Body of pancreas (tissue), 4 donors: ENCODE results near the gene B4GALT2. TPM values are rescaled to one million over a fixed set of nuclear protein-coding genes. Genes with fewer than 3 reads are reported as not detected.

Source experiments
- ATAC-seq: fragments of 150-250 bp; one replicate; pipeline ENCODE4 v1.9.1; 2016
- DNase-seq, 4 donors: peaks; one replicate each; pipeline ENCODE4 v3.0.0-alpha.2; 2019
- H3K27ac ChIP-seq, 4 donors: fragments of 200-600 bp; sonication (generic); 1 replicate in 3 of 4; 2 replicates in 1 of 4; pipeline versions ENCODE4 v1.5.1 to v1.6.1; 2016 to 2019; ENCODE audit warnings: mild to moderate bottlenecking in 1 of 4, mixed read lengths in 1 of 4, moderate library complexity in 1 of 4
- H3K27me3 ChIP-seq, 2 donors: fragments of 200-600 bp; sonication (generic); one replicate each; pipeline ENCODE4 v1.6.0; 2016; ENCODE audit warnings: mild to moderate bottlenecking in 1 of 2
- H3K36me3 ChIP-seq, 2 donors: fragments of 200-600 bp; sonication (generic); replicated peaks in 1 of 2; 2 replicates each; pipeline ENCODE4 v1.5.1; 2016; ENCODE audit warnings: low read depth in 2 of 2; ENCODE audit not compliant: insufficient read depth in 1 of 2
- H3K4me1 ChIP-seq: fragments of 200-600 bp; sonication (generic); one replicate; pipeline ENCODE4 v1.6.0; 2016
- H3K4me3 ChIP-seq, 2 donors: fragments of 200-600 bp; sonication (generic); 1 replicate in 1 of 2; 2 replicates in 1 of 2; pipeline ENCODE4 v1.5.1; 2016 to 2019
- H3K9me3 ChIP-seq, 3 donors: fragments of 200-600 bp; sonication (generic); 1 replicate in 2 of 3; 2 replicates in 1 of 3; pipeline ENCODE4 v1.5.1; 2016
- CTCF ChIP-seq, 7 experiments: fragments of 450-650 bp in 4 of 7; fragments of 200-600 bp in 3 of 7; sonication (generic) in 3 of 7; IDR thresholded peaks; one replicate each; pipeline ENCODE4 v1.5.1; 2016 to 2019; ENCODE audit warnings: antibody characterized with exemption in 7 of 7
- POLR2A ChIP-seq, 3 donors: fragments of 450-650 bp; IDR thresholded peaks; one replicate each; pipeline ENCODE4 v1.6.1; 2016; ENCODE audit warnings: antibody characterized with exemption in 3 of 3, mild to moderate bottlenecking in 2 of 3
- WGBS, 2 donors: methylation state at CpG; one replicate each; pipeline ENCODE4 v1.1.5; 2017; 5-methylcytosine and 5-hydroxymethylcytosine counted together
- intact Hi-C: fragments of 100-400 bp; cut with DNase I; formaldehyde crosslinking; loops from one replicate; pipeline ENCODE4 v1.15.1; 2023
- total RNA-seq, 2 donors: library from RNA; depleted of rRNA; stranded (reverse); fragments of >200 nt; gene quantifications; one replicate each; pipeline ENCODE4 v1.1.0, GENCODE V29; 2016

B4GALT2 gene
- total RNA-seq, 2 donors from 2014 or later: 18.2 to 29.3 TPM

- no peaks in the 10 kb centered on the region for H3K27me3 ChIP-seq
- H3K9me3 ChIP-seq: no peaks in the 10 kb centered on the region
- no peaks in the 10 kb centered on the region for H3K36me3 ChIP-seq
- ATAC-seq (no peak), DNase-seq (no peak)
- 66 to 71% methylated on average over 2 to 3 of the region's 3 CpGs for WGBS, 2 donors
- intact Hi-C loops: loop anchor here (10.0 kb wide), 1 partner anchor 174 kb away; no protein-coding TSS in a partner anchor
- no peak for TF ChIP-seq POLR2A (IDR thresholded peaks at IDR 0.05)
- no peak for TF ChIP-seq CTCF (IDR thresholded peaks at IDR 0.05)
- no peak overlapping the region for H3K27ac ChIP-seq
- no peak overlapping the region for H3K4me3 ChIP-seq
- H3K4me1 ChIP-seq: peaks cover 33% of the 10 kb centered on the region
These were observed 40.0 kb upstream of the B4GALT2 start for GRCh38 chr1:43938892-43939587.

- ATAC-seq (no peak), DNase-seq (no peak)
- no peaks in the 10 kb centered on the region for H3K9me3 ChIP-seq
- TF ChIP-seq POLR2A (IDR thresholded peaks at IDR 0.05) (no peak), CTCF (IDR thresholded peaks at IDR 0.05) (no peak)
- intact Hi-C loops: no loop called here
- no peaks in the 10 kb centered on the region for H3K36me3 ChIP-seq
- 80 to 88% methylated on average over 3 of the region's 3 CpGs for WGBS, 2 donors
- no peaks in the 10 kb centered on the region for H3K27me3 ChIP-seq
- no peak overlapping the region for H3K4me3 ChIP-seq
- no peak overlapping the region for H3K27ac ChIP-seq
- H3K4me1 ChIP-seq: peaks cover 27% of the 10 kb centered on the region
These were observed 36.6 kb upstream of the B4GALT2 start for GRCh38 chr1:43942411-43942810.

- H3K4me1 ChIP-seq: peaks cover 43% of the 10 kb centered on the region
- H3K27me3 ChIP-seq: no peaks in the 10 kb centered on the region
- peak overlapping the region in 1 of 4 donors; percentile 98 for H3K27ac ChIP-seq
- DNase-seq (no peak), ATAC-seq (no peak)
- no peak overlapping the region for H3K4me3 ChIP-seq
- intact Hi-C loops: no loop called here
- H3K9me3 ChIP-seq: no peaks in the 10 kb centered on the region
- 92 to 100% methylated on average over 1 of the region's 1 CpG for WGBS, 2 donors
- H3K36me3 ChIP-seq: no peaks in the 10 kb centered on the region
- TF ChIP-seq POLR2A (IDR thresholded peaks at IDR 0.05) (no peak), CTCF (IDR thresholded peaks at IDR 0.05) (no peak)
These were observed 34.1 kb upstream of the B4GALT2 start for GRCh38 chr1:43944860-43945259.

- no peak for ATAC-seq
- intact Hi-C loops: no loop called here
These were observed 33.3 kb upstream of the B4GALT2 start for GRCh38 chr1:43945674-43946235.

More at GRCh38 chr1:43945674-43946235, 33.3 kb upstream of the B4GALT2 start:
- Histone ChIP-seq H3K4me1 (peaks cover 43% of the 10 kb centered on the region), H3K27ac (peak overlapping the region; percentile 86 to 100 (median 98)), H3K9me3 (no peaks in the 10 kb centered on the region), H3K27me3 (no peaks in the 10 kb centered on the region), H3K36me3 (no peaks in the 10 kb centered on the region), H3K4me3 (peak overlapping the region in 1 of 2 donors; percentile 68)
- WGBS, 2 donors: 1 to 2% methylated on average over 3 of the region's 3 CpGs
- peak in 2 of 4 donors; percentile 43 to 45 for DNase-seq
- TF ChIP-seq POLR2A (IDR thresholded peaks at IDR 0.05) (no peak), CTCF (IDR thresholded peaks at IDR 0.05) (no peak)
